ENCODE data around the gene B4GALNT1.

The B4GALNT1 gene

GRCh38 chr12:57614178-57614947 lies 18.6 kb downstream of the B4GALNT1 start:
- Histone ChIP-seq H3K27me3 (ENCODE audit: control insufficient read depth in 2 of 2, insufficient read depth in 2 of 2, low read length in 2 of 2) (peaks cover 26 to 46% of the 10 kb centered on the region in 2 donors), H3K4me1 (ENCODE audit: control insufficient read depth in 2 of 2, insufficient read depth in 2 of 2, low read length in 2 of 2) (no peaks in the 10 kb centered on the region), H3K36me3 (ENCODE audit: control insufficient read depth in 2 of 2, insufficient read depth in 2 of 2, low read length in 2 of 2) (no peaks in the 10 kb centered on the region), H3K27ac (ENCODE audit: low read depth in 2 of 2, low read length in 2 of 2) (no peak overlapping the region), H3K9ac (ENCODE audit: low read depth in 1 of 2, low read length in 2 of 2) (no peak overlapping the region), H3K9me3 (ENCODE audit: control insufficient read depth in 2 of 2, low read length in 2 of 2) (no peaks in the 10 kb centered on the region), H3K4me3 (ENCODE audit: low read length in 2 of 2) (no peak overlapping the region)

GRCh38 chr12:57613427-57614109 lies 19.4 kb downstream of the B4GALNT1 start:
- Histone ChIP-seq H3K9me3 (ENCODE audit: control insufficient read depth in 2 of 2, low read length in 2 of 2) (no peaks in the 10 kb centered on the region), H3K27ac (ENCODE audit: low read depth in 2 of 2, low read length in 2 of 2) (no peak overlapping the region), H3K9ac (ENCODE audit: low read depth in 1 of 2, low read length in 2 of 2) (no peak overlapping the region), H3K27me3 (ENCODE audit: control insufficient read depth in 2 of 2, insufficient read depth in 2 of 2, low read length in 2 of 2) (peaks cover 19 to 42% of the 10 kb centered on the region in 2 donors), H3K4me1 (ENCODE audit: control insufficient read depth in 2 of 2, insufficient read depth in 2 of 2, low read length in 2 of 2) (no peaks in the 10 kb centered on the region), H3K36me3 (ENCODE audit: control insufficient read depth in 2 of 2, insufficient read depth in 2 of 2, low read length in 2 of 2) (no peaks in the 10 kb centered on the region), H3K4me3 (ENCODE audit: low read length in 2 of 2) (no peak overlapping the region)

GRCh38 chr12:57612711-57613426 lies 20.1 kb downstream of the B4GALNT1 start:
- no peak overlapping the region for H3K9ac ChIP-seq (ENCODE audit: low read depth in 1 of 2, low read length in 2 of 2)
- no peaks in the 10 kb centered on the region for H3K4me1 ChIP-seq (ENCODE audit: control insufficient read depth in 2 of 2, insufficient read depth in 2 of 2, low read length in 2 of 2)
- no peaks in the 10 kb centered on the region for H3K9me3 ChIP-seq (ENCODE audit: control insufficient read depth in 2 of 2, low read length in 2 of 2)
- peaks cover 19 to 41% of the 10 kb centered on the region in 2 donors for H3K27me3 ChIP-seq (ENCODE audit: control insufficient read depth in 2 of 2, insufficient read depth in 2 of 2, low read length in 2 of 2)
- H3K36me3 ChIP-seq (ENCODE audit: control insufficient read depth in 2 of 2, insufficient read depth in 2 of 2, low read length in 2 of 2): no peaks in the 10 kb centered on the region
- no peak overlapping the region for H3K4me3 ChIP-seq (ENCODE audit: low read length in 2 of 2)
- H3K27ac ChIP-seq (ENCODE audit: low read depth in 2 of 2, low read length in 2 of 2): no peak overlapping the region

GRCh38 chr12:57611827-57612710 lies 20.9 kb downstream of the B4GALNT1 start:
- H3K4me1 ChIP-seq (ENCODE audit: control insufficient read depth in 2 of 2, insufficient read depth in 2 of 2, low read length in 2 of 2): no peaks in the 10 kb centered on the region
- H3K4me3 ChIP-seq (ENCODE audit: low read length in 2 of 2): peak overlapping the region; percentile 20 to 37
- H3K27me3 ChIP-seq (ENCODE audit: control insufficient read depth in 2 of 2, insufficient read depth in 2 of 2, low read length in 2 of 2): peaks cover 19 to 37% of the 10 kb centered on the region in 2 donors
- no peaks in the 10 kb centered on the region for H3K9me3 ChIP-seq (ENCODE audit: control insufficient read depth in 2 of 2, low read length in 2 of 2)
- H3K9ac ChIP-seq (ENCODE audit: low read depth in 1 of 2, low read length in 2 of 2): peak overlapping the region in 1 of 2 donors; percentile 38
- no peaks in the 10 kb centered on the region for H3K36me3 ChIP-seq (ENCODE audit: control insufficient read depth in 2 of 2, insufficient read depth in 2 of 2, low read length in 2 of 2)
- no peak overlapping the region for H3K27ac ChIP-seq (ENCODE audit: low read depth in 2 of 2, low read length in 2 of 2)

- no peaks in the 10 kb centered on the region for H3K4me1 ChIP-seq (ENCODE audit: control insufficient read depth in 2 of 2, insufficient read depth in 2 of 2, low read length in 2 of 2)
- peak within 1 kb of the TSS; percentile 38 to 54 for H3K9ac ChIP-seq (ENCODE audit: low read depth in 1 of 2, low read length in 2 of 2)
- no peaks in the 10 kb centered on the region for H3K36me3 ChIP-seq (ENCODE audit: control insufficient read depth in 2 of 2, insufficient read depth in 2 of 2, low read length in 2 of 2)
- H3K27me3 ChIP-seq (ENCODE audit: control insufficient read depth in 2 of 2, insufficient read depth in 2 of 2, low read length in 2 of 2): peaks cover 19 to 41% of the 10 kb centered on the region in 2 donors
- H3K4me3 ChIP-seq (ENCODE audit: low read length in 2 of 2): peak within 1 kb of the TSS; percentile 58 to 62
- no peaks in the 10 kb centered on the region for H3K9me3 ChIP-seq (ENCODE audit: control insufficient read depth in 2 of 2, low read length in 2 of 2)
- peak within 1 kb of the TSS; percentile 78 to 83 for H3K27ac ChIP-seq (ENCODE audit: low read depth in 2 of 2, low read length in 2 of 2)
These were observed 21.7 kb downstream of the B4GALNT1 start, which contains the start of gene ARHGEF25 for GRCh38 chr12:57611108-57611826. Gene ARHGEF25, plus strand, starts transcription at chr12:57611435. Its CDS starts 460 bp downstream, at chr12:57611895.

GRCh38 chr12:57610554-57611107 lies 22.4 kb downstream of the B4GALNT1 start:
- Histone ChIP-seq H3K27ac (ENCODE audit: low read depth in 2 of 2, low read length in 2 of 2) (peak overlapping the region; percentile 78 to 83), H3K9me3 (ENCODE audit: control insufficient read depth in 2 of 2, low read length in 2 of 2) (no peaks in the 10 kb centered on the region), H3K36me3 (ENCODE audit: control insufficient read depth in 2 of 2, insufficient read depth in 2 of 2, low read length in 2 of 2) (no peaks in the 10 kb centered on the region), H3K4me3 (ENCODE audit: low read length in 2 of 2) (peak overlapping the region; percentile 58 to 62), H3K4me1 (ENCODE audit: control insufficient read depth in 2 of 2, insufficient read depth in 2 of 2, low read length in 2 of 2) (no peaks in the 10 kb centered on the region), H3K27me3 (ENCODE audit: control insufficient read depth in 2 of 2, insufficient read depth in 2 of 2, low read length in 2 of 2) (peaks cover 19 to 41% of the 10 kb centered on the region in 2 donors), H3K9ac (ENCODE audit: low read depth in 1 of 2, low read length in 2 of 2) (peak overlapping the region in 1 of 2 donors; percentile 54)

GRCh38 chr12:57609781-57610553 lies 23.0 kb downstream of the B4GALNT1 start:
- Histone ChIP-seq H3K9ac (ENCODE audit: low read depth in 1 of 2, low read length in 2 of 2) (peak overlapping the region in 1 of 2 donors; percentile 34), H3K4me3 (ENCODE audit: low read length in 2 of 2) (peak overlapping the region; percentile 25 to 62), H3K27ac (ENCODE audit: low read depth in 2 of 2, low read length in 2 of 2) (peak overlapping the region; percentile 78 to 83), H3K9me3 (ENCODE audit: control insufficient read depth in 2 of 2, low read length in 2 of 2) (no peaks in the 10 kb centered on the region), H3K27me3 (ENCODE audit: control insufficient read depth in 2 of 2, insufficient read depth in 2 of 2, low read length in 2 of 2) (peaks cover 19 to 38% of the 10 kb centered on the region in 2 donors), H3K4me1 (ENCODE audit: control insufficient read depth in 2 of 2, insufficient read depth in 2 of 2, low read length in 2 of 2) (no peaks in the 10 kb centered on the region), H3K36me3 (ENCODE audit: control insufficient read depth in 2 of 2, insufficient read depth in 2 of 2, low read length in 2 of 2) (no peaks in the 10 kb centered on the region)

- Histone ChIP-seq H3K36me3 (ENCODE audit: control insufficient read depth in 2 of 2, insufficient read depth in 2 of 2, low read length in 2 of 2) (no peaks in the 10 kb centered on the region), H3K27me3 (ENCODE audit: control insufficient read depth in 2 of 2, insufficient read depth in 2 of 2, low read length in 2 of 2) (peaks cover 15 to 33% of the 10 kb centered on the region in 2 donors), H3K27ac (ENCODE audit: low read depth in 2 of 2, low read length in 2 of 2) (peak overlapping the region; percentile 37 to 78), H3K4me1 (ENCODE audit: control insufficient read depth in 2 of 2, insufficient read depth in 2 of 2, low read length in 2 of 2) (peaks cover 0 to 3% of the 10 kb centered on the region in 2 donors), H3K9me3 (ENCODE audit: control insufficient read depth in 2 of 2, low read length in 2 of 2) (no peaks in the 10 kb centered on the region), H3K4me3 (ENCODE audit: low read length in 2 of 2) (no peak overlapping the region), H3K9ac (ENCODE audit: low read depth in 1 of 2, low read length in 2 of 2) (no peak overlapping the region)
These were observed 23.8 kb downstream of the B4GALNT1 start for GRCh38 chr12:57609101-57609780.
